HepG2 (cell line): ENCODE measurements around the gene IRF2. TPM values are rescaled to one million over a fixed set of nuclear protein-coding genes. Genes with fewer than 3 reads are reported as not detected.

Experiments
- CCDC6 ChIP-seq: sonication (generic); formaldehyde crosslinking; IDR thresholded peaks from 2 replicates; pipeline ENCODE4 v1.8.1; 2022; ENCODE audit warnings: mild to moderate bottlenecking, missing genetic modification reagents, moderate library complexity
- CHCHD3 ChIP-seq: sonication (generic); formaldehyde crosslinking; IDR thresholded peaks from 2 replicates; pipeline ENCODE4 v1.8.0; 2022; ENCODE audit warnings: mild to moderate bottlenecking, missing genetic modification reagents, moderate library complexity
- PAX8 ChIP-seq: sonication (generic); formaldehyde crosslinking; IDR thresholded peaks from 2 replicates; pipeline ENCODE4 v1.8.0; 2022; ENCODE audit warnings: mild to moderate bottlenecking, missing genetic modification reagents, borderline replicate concordance
- RELA ChIP-seq: sonication (generic); formaldehyde crosslinking; IDR thresholded peaks from 2 replicates; pipeline ENCODE4 v1.4.0; 2020; ENCODE audit warnings: missing genetic modification reagents
- ZBTB39 ChIP-seq: sonication (generic); formaldehyde crosslinking; IDR thresholded peaks from 2 replicates; pipeline ENCODE4 v1.5.0; 2020; ENCODE audit warnings: missing genetic modification reagents
- ZBTB8A ChIP-seq: sonication (generic); formaldehyde crosslinking; IDR thresholded peaks from 2 replicates; pipeline ENCODE4 v1.4.0; 2020; ENCODE audit warnings: mild to moderate bottlenecking, low read depth, missing genetic modification reagents, borderline replicate concordance
- ZNF10 ChIP-seq: sonication (generic); formaldehyde crosslinking; IDR thresholded peaks from 2 replicates; pipeline ENCODE4 v1.4.0; 2020; ENCODE audit warnings: mild to moderate bottlenecking, low read depth, missing genetic modification reagents, borderline replicate concordance
- ZNF20 ChIP-seq: sonication (generic); formaldehyde crosslinking; IDR thresholded peaks from 2 replicates; pipeline ENCODE4 v1.4.0; 2020; ENCODE audit warnings: mild to moderate bottlenecking, moderate library complexity, missing genetic modification reagents
- ZNF33A ChIP-seq: sonication (generic); formaldehyde crosslinking; IDR thresholded peaks from 2 replicates; pipeline ENCODE4 v1.5.1; 2020; ENCODE audit warnings: missing genetic modification reagents, mild to moderate bottlenecking, moderate library complexity, borderline replicate concordance
- ZNF564 ChIP-seq: sonication (generic); formaldehyde crosslinking; IDR thresholded peaks from 2 replicates; pipeline ENCODE4 v1.8.1; 2023; ENCODE audit warnings: mild to moderate bottlenecking, missing genetic modification reagents
- ZNF782 ChIP-seq: sonication (generic); formaldehyde crosslinking; IDR thresholded peaks from 2 replicates; pipeline ENCODE4 v1.4.0; 2020; ENCODE audit warnings: missing genetic modification reagents, mild to moderate bottlenecking, borderline replicate concordance
- polyA plus RNA-seq, 8 experiments: library from polyadenylated mRNA; depleted of rRNA in 3 of 8; stranded (reverse) in 7 of 8; unstranded in 1 of 8; fragments of >200 nt; fragmentation: Illumina TruSeq in 4 of 8; extraction: Trizol in 4 of 8; gene quantifications; 2 replicates each; pipeline versions ENCODE4 v1.2.1 to v1.2.3, GENCODE V29; 2011 to 2016; ENCODE audit warnings: low read depth in 4 of 8, missing spikeins in 1 of 8, mixed read lengths in 1 of 8; ENCODE audit not compliant: insufficient read depth in 1 of 8
- total RNA-seq, 5 experiments: library from RNA; depleted of rRNA; stranded (reverse); fragments of >200 nt; fragmentation: Illumina TruSeq; extraction: Trizol; gene quantifications; 2 replicates each; pipeline ENCODE4 v1.2.3, GENCODE V29; 2016; ENCODE audit warnings: low read depth in 1 of 5
- TF ChIP-seq, protein P1 (sequence below), 2 experiments: sonication (generic) in 1 of 2; formaldehyde crosslinking in 1 of 2; IDR thresholded peaks; 2 replicates each; pipeline versions ENCODE4 v1.5.1 to v1.6.1; 2011 to 2020; ENCODE audit warnings: borderline replicate concordance in 1 of 2, low read depth in 1 of 2, low read length in 1 of 2, mild to moderate bottlenecking in 1 of 2, missing genetic modification reagents in 1 of 2, moderate library complexity in 1 of 2
- TF ChIP-seq, protein P2 (sequence below): sonication (generic); formaldehyde crosslinking; IDR thresholded peaks from 2 replicates; pipeline ENCODE4 v1.4.0; 2020; ENCODE audit warnings: mild to moderate bottlenecking, missing genetic modification reagents, borderline replicate concordance
- TF ChIP-seq, protein P3 (sequence below): sonication (generic); formaldehyde crosslinking; IDR thresholded peaks from 2 replicates; pipeline ENCODE4 v1.4.0; 2020; ENCODE audit warnings: missing genetic modification reagents, borderline replicate concordance

IRF2 gene
- total and polyA plus RNA-seq, 2 of the 13 experiments (the other 11 are each of a cell fraction or from before 2014, with no cell fraction given) = 15.5 to 28.8 TPM

DNA sequence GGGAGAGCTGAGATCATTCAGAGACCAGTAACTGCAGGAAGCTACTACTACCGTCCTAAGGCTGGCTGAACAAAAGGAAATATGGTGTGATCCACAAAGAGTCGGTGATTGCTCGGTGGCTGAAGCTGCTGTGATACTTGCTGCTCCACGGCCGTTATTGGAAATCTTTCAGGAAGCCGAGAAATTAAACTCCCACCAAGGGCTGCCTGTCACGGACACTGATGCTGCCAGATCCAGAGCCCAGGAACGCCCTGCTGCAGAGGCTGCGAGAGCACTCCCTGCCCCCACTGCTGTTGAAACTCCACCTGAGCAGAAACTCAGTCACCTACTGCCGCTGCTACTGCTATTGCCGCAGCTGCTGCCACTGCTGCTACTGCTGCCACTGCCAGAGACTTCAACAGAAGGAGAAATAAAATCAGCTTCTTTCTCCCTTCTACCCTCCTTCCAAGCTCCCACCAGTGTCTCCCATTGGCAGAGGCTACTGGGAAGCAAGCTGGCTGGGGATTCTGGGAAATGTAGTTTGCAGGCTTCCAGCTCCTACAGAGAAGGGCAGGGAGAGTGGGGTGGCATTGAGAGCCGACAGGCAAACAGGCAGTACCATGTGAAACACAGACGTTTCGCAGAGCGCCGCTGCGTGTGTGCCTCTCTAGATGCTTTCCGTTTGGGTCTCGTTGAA, 130.7 kb downstream of the IRF2 start (continued):
- no peak for TF ChIP-seq ZBTB39 (CRISPR knock-in tag)
- no peak for TF ChIP-seq RELA
- TF ChIP-seq CCDC6 (CRISPR knock-in tag) = no peak
- TF ChIP-seq, protein P1, sequence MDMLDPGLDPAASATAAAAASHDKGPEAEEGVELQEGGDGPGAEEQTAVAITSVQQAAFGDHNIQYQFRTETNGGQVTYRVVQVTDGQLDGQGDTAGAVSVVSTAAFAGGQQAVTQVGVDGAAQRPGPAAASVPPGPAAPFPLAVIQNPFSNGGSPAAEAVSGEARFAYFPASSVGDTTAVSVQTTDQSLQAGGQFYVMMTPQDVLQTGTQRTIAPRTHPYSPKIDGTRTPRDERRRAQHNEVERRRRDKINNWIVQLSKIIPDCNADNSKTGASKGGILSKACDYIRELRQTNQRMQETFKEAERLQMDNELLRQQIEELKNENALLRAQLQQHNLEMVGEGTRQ (IDR thresholded peaks at IDR 0.05; ENCODE audit: low read depth, low read length) = no peak
- TF ChIP-seq, protein P1 (CRISPR knock-in tag; IDR thresholded peaks at IDR 0.05; ENCODE audit: borderline replicate concordance) = no peak
- TF ChIP-seq ZBTB8A (CRISPR knock-in tag) = no peak
- no peak for TF ChIP-seq PAX8 (CRISPR knock-in tag)
- no peak for TF ChIP-seq CHCHD3
- no peak for TF ChIP-seq ZNF10 (CRISPR knock-in tag)
- TF ChIP-seq ZNF564 (CRISPR knock-in tag) = no peak
- no peak for TF ChIP-seq ZNF20 (CRISPR knock-in tag)
- TF ChIP-seq, protein P2, sequence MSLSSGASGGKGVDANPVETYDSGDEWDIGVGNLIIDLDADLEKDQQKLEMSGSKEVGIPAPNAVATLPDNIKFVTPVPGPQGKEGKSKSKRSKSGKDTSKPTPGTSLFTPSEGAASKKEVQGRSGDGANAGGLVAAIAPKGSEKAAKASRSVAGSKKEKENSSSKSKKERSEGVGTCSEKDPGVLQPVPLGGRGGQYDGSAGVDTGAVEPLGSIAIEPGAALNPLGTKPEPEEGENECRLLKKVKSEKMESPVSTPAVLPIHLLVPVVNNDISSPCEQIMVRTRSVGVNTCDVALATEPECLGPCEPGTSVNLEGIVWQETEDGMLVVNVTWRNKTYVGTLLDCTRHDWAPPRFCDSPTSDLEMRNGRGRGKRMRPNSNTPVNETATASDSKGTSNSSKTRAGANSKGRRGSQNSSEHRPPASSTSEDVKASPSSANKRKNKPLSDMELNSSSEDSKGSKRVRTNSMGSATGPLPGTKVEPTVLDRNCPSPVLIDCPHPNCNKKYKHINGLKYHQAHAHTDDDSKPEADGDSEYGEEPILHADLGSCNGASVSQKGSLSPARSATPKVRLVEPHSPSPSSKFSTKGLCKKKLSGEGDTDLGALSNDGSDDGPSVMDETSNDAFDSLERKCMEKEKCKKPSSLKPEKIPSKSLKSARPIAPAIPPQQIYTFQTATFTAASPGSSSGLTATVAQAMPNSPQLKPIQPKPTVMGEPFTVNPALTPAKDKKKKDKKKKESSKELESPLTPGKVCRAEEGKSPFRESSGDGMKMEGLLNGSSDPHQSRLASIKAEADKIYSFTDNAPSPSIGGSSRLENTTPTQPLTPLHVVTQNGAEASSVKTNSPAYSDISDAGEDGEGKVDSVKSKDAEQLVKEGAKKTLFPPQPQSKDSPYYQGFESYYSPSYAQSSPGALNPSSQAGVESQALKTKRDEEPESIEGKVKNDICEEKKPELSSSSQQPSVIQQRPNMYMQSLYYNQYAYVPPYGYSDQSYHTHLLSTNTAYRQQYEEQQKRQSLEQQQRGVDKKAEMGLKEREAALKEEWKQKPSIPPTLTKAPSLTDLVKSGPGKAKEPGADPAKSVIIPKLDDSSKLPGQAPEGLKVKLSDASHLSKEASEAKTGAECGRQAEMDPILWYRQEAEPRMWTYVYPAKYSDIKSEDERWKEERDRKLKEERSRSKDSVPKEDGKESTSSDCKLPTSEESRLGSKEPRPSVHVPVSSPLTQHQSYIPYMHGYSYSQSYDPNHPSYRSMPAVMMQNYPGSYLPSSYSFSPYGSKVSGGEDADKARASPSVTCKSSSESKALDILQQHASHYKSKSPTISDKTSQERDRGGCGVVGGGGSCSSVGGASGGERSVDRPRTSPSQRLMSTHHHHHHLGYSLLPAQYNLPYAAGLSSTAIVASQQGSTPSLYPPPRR (CRISPR knock-in tag) = no peak
- TF ChIP-seq ZNF782 (CRISPR knock-in tag) = no peak
- no peak for TF ChIP-seq ZNF33A (CRISPR knock-in tag)
- TF ChIP-seq, protein P3, sequence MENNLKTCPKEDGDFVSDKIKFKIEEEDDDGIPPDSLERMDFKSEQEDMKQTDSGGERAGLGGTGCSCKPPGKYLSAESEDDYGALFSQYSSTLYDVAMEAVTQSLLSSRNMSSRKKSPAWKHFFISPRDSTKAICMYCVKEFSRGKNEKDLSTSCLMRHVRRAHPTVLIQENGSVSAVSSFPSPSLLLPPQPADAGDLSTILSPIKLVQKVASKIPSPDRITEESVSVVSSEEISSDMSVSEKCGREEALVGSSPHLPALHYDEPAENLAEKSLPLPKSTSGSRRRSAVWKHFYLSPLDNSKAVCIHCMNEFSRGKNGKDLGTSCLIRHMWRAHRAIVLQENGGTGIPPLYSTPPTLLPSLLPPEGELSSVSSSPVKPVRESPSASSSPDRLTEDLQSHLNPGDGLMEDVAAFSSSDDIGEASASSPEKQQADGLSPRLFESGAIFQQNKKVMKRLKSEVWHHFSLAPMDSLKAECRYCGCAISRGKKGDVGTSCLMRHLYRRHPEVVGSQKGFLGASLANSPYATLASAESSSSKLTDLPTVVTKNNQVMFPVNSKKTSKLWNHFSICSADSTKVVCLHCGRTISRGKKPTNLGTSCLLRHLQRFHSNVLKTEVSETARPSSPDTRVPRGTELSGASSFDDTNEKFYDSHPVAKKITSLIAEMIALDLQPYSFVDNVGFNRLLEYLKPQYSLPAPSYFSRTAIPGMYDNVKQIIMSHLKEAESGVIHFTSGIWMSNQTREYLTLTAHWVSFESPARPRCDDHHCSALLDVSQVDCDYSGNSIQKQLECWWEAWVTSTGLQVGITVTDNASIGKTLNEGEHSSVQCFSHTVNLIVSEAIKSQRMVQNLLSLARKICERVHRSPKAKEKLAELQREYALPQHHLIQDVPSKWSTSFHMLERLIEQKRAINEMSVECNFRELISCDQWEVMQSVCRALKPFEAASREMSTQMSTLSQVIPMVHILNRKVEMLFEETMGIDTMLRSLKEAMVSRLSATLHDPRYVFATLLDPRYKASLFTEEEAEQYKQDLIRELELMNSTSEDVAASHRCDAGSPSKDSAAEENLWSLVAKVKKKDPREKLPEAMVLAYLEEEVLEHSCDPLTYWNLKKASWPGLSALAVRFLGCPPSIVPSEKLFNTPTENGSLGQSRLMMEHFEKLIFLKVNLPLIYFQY = no peak
